Activated CD8-positive, alpha-beta T cell treated with anti-CD3 and anti-CD28 coated beads, Interleukin-2, amount 10 ng/mL, durations not matched to agents 7 days and 5 days (primary cell): ENCODE measurements around the gene C15orf39. TPM values are rescaled to one million over a fixed set of nuclear protein-coding genes. Genes with fewer than 3 reads are reported as not detected.

Experiments used
- ATAC-seq: fragments of 150-1000 bp; cut with Tn5 transposase; one replicate; pipeline ENCODE4 v1.10.0; 2021; ENCODE audit warnings: moderate library complexity
- CTCF ChIA-PET: fragments of 350-600 bp; sonication (Branson Sonifier 250); formaldehyde crosslinking; loops from one replicate; lab custom pipeline; 2021; ENCODE audit warnings: antibody characterized with exemption; lab: Charles Lee
- POLR2A ChIA-PET: fragments of 350-600 bp; sonication (Branson Sonifier 250); formaldehyde crosslinking; loops from one replicate; lab custom pipeline; 2021; ENCODE audit warnings: antibody characterized with exemption; lab: Charles Lee
- DNase-seq: peaks from one replicate; pipeline ENCODE4 v3.0.0-alpha.2; 2020
- H3K27ac Mint-ChIP-seq: one replicate; pipeline ENCODE4 v1.8.0; 2021; ENCODE audit warnings: mild to moderate bottlenecking, mixed read lengths
- H3K27me3 Mint-ChIP-seq: one replicate; pipeline ENCODE4 v1.8.0; 2021; ENCODE audit warnings: low read depth, mixed read lengths
- H3K36me3 Mint-ChIP-seq: one replicate; pipeline ENCODE4 v1.8.0; 2021; ENCODE audit warnings: low read depth, mixed read lengths
- H3K4me1 Mint-ChIP-seq: one replicate; pipeline ENCODE4 v1.8.0; 2021; ENCODE audit warnings: low read depth, mixed read lengths
- H3K4me3 Mint-ChIP-seq: one replicate; pipeline ENCODE4 v1.8.0; 2021; ENCODE audit warnings: mild to moderate bottlenecking, mixed read lengths
- H3K9me3 Mint-ChIP-seq: one replicate; pipeline ENCODE4 v1.8.0; 2022; ENCODE audit warnings: mixed read lengths; ENCODE audit not compliant: insufficient read depth
- total RNA-seq, 2 experiments: library from RNA; stranded (reverse); gene quantifications; one replicate each; pipeline ENCODE4 v1.2.3, GENCODE V29; 2021

C15orf39 gene
- total RNA-seq, 2 experiments from 2014 or later, result 57.2 to 59.4 TPM

GRCh38 chr15:75227663-75228280 is 26.1 kb downstream of the C15orf39 start:
- Mint-ChIP-seq H3K4me3 (no peak overlapping the region), H3K27ac (no peak overlapping the region), H3K27me3 (peaks cover 2% of the 10 kb centered on the region), H3K36me3 (no peaks in the 10 kb centered on the region), H3K9me3 (no peaks in the 10 kb centered on the region), H3K4me1 (no peaks in the 10 kb centered on the region)
- ChIA-PET CTCF (interaction anchor here (1.4 kb wide), 1 partner anchor 185 kb away, joined by 3 read pairs; no protein-coding TSS in a partner anchor), POLR2A (no interaction called here)
- DNase-seq (no peak), ATAC-seq (no peak)

GRCh38 chr15:75228787-75229186 is 27.1 kb downstream of the C15orf39 start:
- ChIA-PET POLR2A (no interaction called here), CTCF (interaction anchor here (1.4 kb wide), 1 partner anchor 186 kb away, joined by 3 read pairs; no protein-coding TSS in a partner anchor)
- no peaks in the 10 kb centered on the region for H3K36me3 Mint-ChIP-seq
- peaks cover 2% of the 10 kb centered on the region for H3K27me3 Mint-ChIP-seq
- DNase-seq (no peak), ATAC-seq (no peak)
- no peak overlapping the region for H3K27ac Mint-ChIP-seq
- H3K9me3 Mint-ChIP-seq, result no peaks in the 10 kb centered on the region
- no peaks in the 10 kb centered on the region for H3K4me1 Mint-ChIP-seq
- no peak overlapping the region for H3K4me3 Mint-ChIP-seq

GRCh38 chr15:75229191-75230015 is 27.7 kb downstream of the C15orf39 start:
- ChIA-PET POLR2A (interaction anchor here (1.3 kb wide), 1 partner anchor 199 kb away, joined by 3 read pairs; no protein-coding TSS in a partner anchor), CTCF (no interaction called here)
- no peak overlapping the region for H3K27ac Mint-ChIP-seq

GRCh38 chr15:75230016-75230343 is 28.3 kb downstream of the C15orf39 start:
- Mint-ChIP-seq H3K27me3 (peaks cover 2% of the 10 kb centered on the region), H3K36me3 (no peaks in the 10 kb centered on the region), H3K9me3 (no peaks in the 10 kb centered on the region), H3K4me1 (no peaks in the 10 kb centered on the region), H3K27ac (no peak overlapping the region), H3K4me3 (no peak overlapping the region)
- DNase-seq (no peak), ATAC-seq (no peak)
- ChIA-PET CTCF (no interaction called here), POLR2A (interaction anchor here (1.3 kb wide), 1 partner anchor 200 kb away, joined by 3 read pairs; no protein-coding TSS in a partner anchor)

More at GRCh38 chr15:75229191-75230015, 27.7 kb downstream of the C15orf39 start:
- H3K9me3 Mint-ChIP-seq, result no peaks in the 10 kb centered on the region
- no peak for DNase-seq
- H3K4me3 Mint-ChIP-seq, result no peak overlapping the region
- peaks cover 2% of the 10 kb centered on the region for H3K27me3 Mint-ChIP-seq
- H3K4me1 Mint-ChIP-seq, result no peaks in the 10 kb centered on the region
- no peaks in the 10 kb centered on the region for H3K36me3 Mint-ChIP-seq
- no peak for ATAC-seq

DNA sequence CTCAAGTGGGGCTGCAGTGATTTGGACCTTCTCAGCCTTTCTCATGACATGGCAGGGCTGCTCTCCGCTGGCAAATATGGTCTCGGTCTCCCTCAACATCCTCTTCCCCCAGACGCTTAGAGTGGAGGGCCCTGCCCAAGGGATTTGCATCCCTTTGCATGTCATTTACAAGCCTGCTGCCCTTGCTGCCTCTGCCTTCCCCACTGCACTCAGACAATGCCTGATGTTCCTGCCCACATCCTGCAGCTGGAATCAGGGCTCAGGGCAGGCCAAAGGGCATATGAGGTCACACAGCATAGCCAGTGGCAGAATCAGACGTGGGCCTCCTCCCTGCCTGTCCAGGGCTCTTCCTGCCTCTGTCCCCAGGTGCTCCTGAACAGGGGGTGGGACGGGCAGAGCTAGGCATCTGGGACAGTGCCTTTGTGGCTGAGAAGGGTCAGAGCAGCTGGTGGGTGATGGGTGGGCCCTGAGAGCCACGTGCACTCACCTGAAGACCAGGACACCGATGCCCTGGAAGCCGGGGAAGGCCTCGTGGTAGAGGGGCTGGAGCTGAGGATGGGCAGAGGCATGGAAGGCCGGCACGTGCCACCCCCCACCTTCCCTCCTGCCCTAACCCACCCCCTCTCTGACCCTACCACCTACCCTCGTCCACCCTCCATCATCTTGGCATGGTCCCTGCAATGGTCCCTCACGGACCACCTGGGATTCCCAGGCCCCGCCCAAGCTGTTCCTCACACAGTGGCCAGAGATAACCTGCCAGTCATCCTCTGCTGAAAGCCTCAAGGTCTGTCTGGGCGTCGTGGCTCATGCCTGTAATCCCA is 29.1 kb downstream of the C15orf39 start:
- ChIA-PET CTCF (no interaction called here), POLR2A (interaction anchor here (1.3 kb wide), 1 partner anchor 200 kb away, joined by 3 read pairs; no protein-coding TSS in a partner anchor)
- Mint-ChIP-seq H3K9me3 (no peaks in the 10 kb centered on the region), H3K27me3 (peaks cover 2% of the 10 kb centered on the region), H3K4me1 (no peaks in the 10 kb centered on the region), H3K4me3 (no peak overlapping the region), H3K27ac (no peak overlapping the region), H3K36me3 (no peaks in the 10 kb centered on the region)
- DNase-seq, result no peak
- ATAC-seq, result no peak

DNA sequence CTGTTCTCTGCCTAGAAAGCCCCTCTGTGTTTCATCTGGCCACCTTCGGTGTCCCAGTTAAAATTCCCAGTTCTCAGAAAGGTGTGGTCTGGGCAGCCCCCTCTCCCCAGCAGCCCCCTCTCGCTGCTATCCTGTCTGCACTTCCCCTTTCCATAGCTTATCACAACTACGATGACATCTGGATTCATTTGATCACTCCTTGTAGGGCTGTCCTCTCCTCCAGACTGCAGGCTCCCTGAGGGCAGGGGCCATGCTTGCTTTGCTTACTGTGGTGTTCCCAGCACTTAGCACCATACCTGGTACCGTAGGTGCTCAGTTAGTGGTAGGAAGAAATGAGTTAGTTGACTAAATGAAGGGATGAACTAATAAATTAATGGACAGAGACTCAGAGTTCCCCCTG is 30.2 kb downstream of the C15orf39 start:
- ChIA-PET CTCF (no interaction called here), POLR2A (no interaction called here)
- no peak overlapping the region for H3K27ac Mint-ChIP-seq
- ATAC-seq, result no peak
- no peaks in the 10 kb centered on the region for H3K36me3 Mint-ChIP-seq
- no peak for DNase-seq
- H3K9me3 Mint-ChIP-seq, result no peaks in the 10 kb centered on the region
- H3K4me1 Mint-ChIP-seq, result no peaks in the 10 kb centered on the region
- peaks cover 2% of the 10 kb centered on the region for H3K27me3 Mint-ChIP-seq
- no peak overlapping the region for H3K4me3 Mint-ChIP-seq

GRCh38 chr15:75232252-75232813 is 30.7 kb downstream of the C15orf39 start:
- no peaks in the 10 kb centered on the region for H3K4me1 Mint-ChIP-seq
- peaks cover 2% of the 10 kb centered on the region for H3K27me3 Mint-ChIP-seq
- POLR2A ChIA-PET, result no interaction called here
- CTCF ChIA-PET, result no interaction called here
- H3K36me3 Mint-ChIP-seq, result no peaks in the 10 kb centered on the region
- H3K4me3 Mint-ChIP-seq, result no peak overlapping the region
- DNase-seq, result no peak
- H3K27ac Mint-ChIP-seq, result no peak overlapping the region
- ATAC-seq, result no peak
- no peaks in the 10 kb centered on the region for H3K9me3 Mint-ChIP-seq

DNA sequence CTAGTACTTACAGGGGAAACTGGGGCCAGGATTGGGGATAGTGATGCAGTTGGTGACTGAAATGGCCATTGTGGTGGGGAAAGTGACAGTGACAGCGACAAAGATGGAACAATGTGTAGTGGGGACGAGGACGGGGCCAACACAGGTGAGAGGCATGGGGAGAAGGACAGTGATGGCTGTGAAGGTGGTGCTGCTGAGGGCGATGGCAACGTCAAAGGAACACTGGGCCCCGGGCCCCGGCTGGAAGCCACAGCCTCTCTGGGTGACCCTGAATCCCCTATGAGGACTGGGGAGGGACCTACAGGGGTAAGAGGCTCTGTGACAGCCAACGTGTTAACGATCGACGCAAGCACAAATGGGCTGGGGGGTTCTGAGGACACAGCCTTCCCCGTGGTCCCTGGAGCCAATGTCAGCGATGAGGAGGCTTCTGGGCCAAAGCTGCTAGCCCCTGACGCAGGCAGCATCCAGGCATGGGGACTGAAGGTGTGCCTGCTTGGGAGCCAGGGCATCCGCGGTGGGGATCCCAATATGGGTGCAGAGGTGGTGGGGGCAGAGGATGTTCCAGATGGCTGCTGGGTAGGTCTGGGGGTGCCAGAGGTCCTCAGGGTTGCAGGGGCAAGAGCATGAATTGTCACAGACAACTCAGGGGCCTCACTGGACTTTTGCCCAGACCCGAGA is 31.3 kb downstream of the C15orf39 start:
- POLR2A ChIA-PET, result no interaction called here
- Mint-ChIP-seq H3K4me3 (no peak overlapping the region), H3K4me1 (no peaks in the 10 kb centered on the region), H3K9me3 (no peaks in the 10 kb centered on the region), H3K27ac (no peak overlapping the region), H3K36me3 (no peaks in the 10 kb centered on the region), H3K27me3 (peaks cover 2% of the 10 kb centered on the region)
- ATAC-seq (no peak), DNase-seq (no peak)
- CTCF ChIA-PET, result no interaction called here

- Mint-ChIP-seq H3K27ac (no peak overlapping the region), H3K27me3 (peaks cover 2% of the 10 kb centered on the region), H3K9me3 (no peaks in the 10 kb centered on the region), H3K4me3 (no peak overlapping the region), H3K36me3 (no peaks in the 10 kb centered on the region), H3K4me1 (no peaks in the 10 kb centered on the region)
- POLR2A ChIA-PET, result no interaction called here
- DNase-seq (no peak), ATAC-seq (no peak)
- CTCF ChIA-PET, result no interaction called here
Observed at GRCh38 chr15:75233504-75234190, 32.0 kb downstream of the C15orf39 start.

DNA sequence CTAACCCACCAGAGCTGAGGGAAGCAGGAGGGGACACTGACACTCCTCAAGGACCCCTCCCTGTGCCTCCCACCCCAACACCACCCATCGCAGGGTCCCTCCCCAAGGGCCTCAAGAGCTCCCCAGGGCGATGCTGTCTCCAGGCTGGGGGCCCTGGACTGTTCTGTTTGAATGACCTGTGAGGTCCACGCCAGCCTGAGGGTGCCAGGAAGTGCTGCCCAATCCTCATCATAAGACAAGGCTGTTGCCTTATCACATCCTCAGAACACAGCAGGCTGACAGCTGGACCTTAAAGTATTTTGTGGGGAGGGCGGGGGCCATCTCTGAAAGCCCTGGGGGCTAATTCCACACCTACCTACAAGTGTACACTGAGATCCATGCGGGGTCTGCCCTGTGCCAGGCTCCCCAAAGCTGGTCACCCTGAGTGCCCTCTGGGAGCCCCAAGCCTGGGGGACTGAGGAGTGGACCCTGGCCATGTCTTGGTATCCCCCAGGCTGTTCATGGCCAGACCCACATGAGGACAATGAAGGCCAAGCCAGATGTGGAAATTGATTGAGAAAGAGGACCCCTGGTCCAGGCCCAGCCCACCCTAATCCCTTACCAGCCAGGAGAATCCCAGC is 32.6 kb downstream of the C15orf39 start:
- Mint-ChIP-seq H3K9me3 (no peaks in the 10 kb centered on the region), H3K36me3 (no peaks in the 10 kb centered on the region), H3K4me1 (no peaks in the 10 kb centered on the region), H3K27ac (no peak overlapping the region), H3K4me3 (no peak overlapping the region), H3K27me3 (peaks cover 6% of the 10 kb centered on the region)
- ChIA-PET POLR2A (no interaction called here), CTCF (no interaction called here)
- ATAC-seq (no peak), DNase-seq (no peak)
